Suprapubic skin (tissue), 4 donors: ENCODE data around the gene WSB2. TPM values are rescaled to one million over a fixed set of nuclear protein-coding genes. Genes with fewer than 3 reads are reported as not detected.

ENCODE experiments used
- DNase-seq, 2 donors: peaks; one replicate each; pipeline ENCODE4 v3.0.0-alpha.2; 2019; ENCODE audit warnings: low spot score in 2 of 2
- H3K27ac ChIP-seq: fragments of 200-600 bp; sonication (generic); one replicate; pipeline ENCODE4 v1.5.1; 2019
- H3K27me3 ChIP-seq: fragments of 200-600 bp; sonication (generic); one replicate; pipeline ENCODE4 v1.5.1; 2019
- H3K36me3 ChIP-seq: fragments of 200-600 bp; sonication (generic); one replicate; pipeline ENCODE4 v1.5.1; 2019
- H3K4me1 ChIP-seq: fragments of 200-600 bp; sonication (generic); one replicate; pipeline ENCODE4 v1.5.1; 2019
- H3K4me3 ChIP-seq: fragments of 200-600 bp; sonication (generic); one replicate; pipeline ENCODE4 v1.5.1; 2019; ENCODE audit warnings: mild to moderate bottlenecking
- H3K9me3 ChIP-seq: fragments of 200-600 bp; sonication (generic); one replicate; pipeline ENCODE4 v1.5.1; 2019
- EP300 ChIP-seq: sonication (generic); formaldehyde crosslinking; IDR thresholded peaks from one replicate; pipeline ENCODE4 v1.6.1; 2017; ENCODE audit warnings: antibody characterized with exemption
- POLR2A ChIP-seq, 2 donors: fragments of 450-650 bp; IDR thresholded peaks; one replicate each; pipeline ENCODE4 v1.6.1; 2017; ENCODE audit warnings: antibody characterized with exemption in 2 of 2, mild to moderate bottlenecking in 2 of 2, moderate library complexity in 2 of 2
- POLR2AphosphoS5 ChIP-seq, 3 donors: sonication (generic); formaldehyde crosslinking; IDR thresholded peaks; one replicate each; pipeline ENCODE4 v1.6.1; 2017; ENCODE audit warnings: antibody characterized with exemption in 3 of 3
- WGBS: methylation state at CpG from one replicate; pipeline ENCODE4 v1.1.5; 2018; 5-methylcytosine and 5-hydroxymethylcytosine counted together
- total RNA-seq, 4 donors: library from RNA; depleted of rRNA; stranded (reverse); fragments of >200 nt; gene quantifications; one replicate each; pipeline ENCODE4 v1.1.0, GENCODE V29; 2016
- TF ChIP-seq, protein P1 (sequence below), 2 donors: fragments of 200-600 bp in 1 of 2; fragments of 450-650 bp in 1 of 2; sonication (generic) in 1 of 2; IDR thresholded peaks; one replicate each; pipeline ENCODE4 v1.5.1; 2016 to 2019; ENCODE audit warnings: antibody characterized with exemption in 2 of 2, mild to moderate bottlenecking in 1 of 2, moderate library complexity in 1 of 2

WSB2 gene
- total RNA-seq, 4 donors from 2014 or later: 46.0 to 74.3 (median 60.7) TPM

- no peaks in the 10 kb centered on the region for H3K27me3 ChIP-seq
- H3K4me3 ChIP-seq: no peak overlapping the region
- no peak for DNase-seq
- H3K27ac ChIP-seq: no peak overlapping the region
- 79% methylated on average over 6 of the region's 6 CpGs for WGBS
- no peaks in the 10 kb centered on the region for H3K4me1 ChIP-seq
- no peak for TF ChIP-seq EP300
- TF ChIP-seq, protein P1, sequence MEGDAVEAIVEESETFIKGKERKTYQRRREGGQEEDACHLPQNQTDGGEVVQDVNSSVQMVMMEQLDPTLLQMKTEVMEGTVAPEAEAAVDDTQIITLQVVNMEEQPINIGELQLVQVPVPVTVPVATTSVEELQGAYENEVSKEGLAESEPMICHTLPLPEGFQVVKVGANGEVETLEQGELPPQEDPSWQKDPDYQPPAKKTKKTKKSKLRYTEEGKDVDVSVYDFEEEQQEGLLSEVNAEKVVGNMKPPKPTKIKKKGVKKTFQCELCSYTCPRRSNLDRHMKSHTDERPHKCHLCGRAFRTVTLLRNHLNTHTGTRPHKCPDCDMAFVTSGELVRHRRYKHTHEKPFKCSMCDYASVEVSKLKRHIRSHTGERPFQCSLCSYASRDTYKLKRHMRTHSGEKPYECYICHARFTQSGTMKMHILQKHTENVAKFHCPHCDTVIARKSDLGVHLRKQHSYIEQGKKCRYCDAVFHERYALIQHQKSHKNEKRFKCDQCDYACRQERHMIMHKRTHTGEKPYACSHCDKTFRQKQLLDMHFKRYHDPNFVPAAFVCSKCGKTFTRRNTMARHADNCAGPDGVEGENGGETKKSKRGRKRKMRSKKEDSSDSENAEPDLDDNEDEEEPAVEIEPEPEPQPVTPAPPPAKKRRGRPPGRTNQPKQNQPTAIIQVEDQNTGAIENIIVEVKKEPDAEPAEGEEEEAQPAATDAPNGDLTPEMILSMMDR (IDR thresholded peaks at IDR 0.05): no peak
- TF ChIP-seq POLR2AphosphoS5 (IDR thresholded peaks at IDR 0.05): no peak
- no peak for TF ChIP-seq POLR2A (IDR thresholded peaks at IDR 0.05)
- H3K36me3 ChIP-seq: peaks cover 100% of the 10 kb centered on the region
- no peaks in the 10 kb centered on the region for H3K9me3 ChIP-seq
Measured at GRCh38 chr12:118038137-118038536, 22.8 kb downstream of the WSB2 start.

- Histone ChIP-seq H3K4me3 (no peak overlapping the region), H3K4me1 (no peaks in the 10 kb centered on the region), H3K36me3 (peaks cover 100% of the 10 kb centered on the region), H3K27ac (no peak overlapping the region), H3K9me3 (no peaks in the 10 kb centered on the region), H3K27me3 (no peaks in the 10 kb centered on the region)
- TF ChIP-seq POLR2A (IDR thresholded peaks at IDR 0.05) (no peak), EP300 (no peak), POLR2AphosphoS5 (IDR thresholded peaks at IDR 0.05) (no peak)
- TF ChIP-seq, protein P1 (IDR thresholded peaks at IDR 0.05): no peak
- 96% methylated on average over 11 of the region's 11 CpGs for WGBS
- DNase-seq: no peak
Measured at GRCh38 chr12:118036672-118037411, 24.1 kb downstream of the WSB2 start.

- H3K9me3 ChIP-seq: no peaks in the 10 kb centered on the region
- no peak overlapping the region for H3K4me3 ChIP-seq
- H3K27me3 ChIP-seq: no peaks in the 10 kb centered on the region
- DNase-seq: no peak
- TF ChIP-seq POLR2AphosphoS5 (IDR thresholded peaks at IDR 0.05): no peak
- no peak for TF ChIP-seq EP300
- TF ChIP-seq, protein P1 (IDR thresholded peaks at IDR 0.05): no peak
- no peak for TF ChIP-seq POLR2A (IDR thresholded peaks at IDR 0.05)
- H3K36me3 ChIP-seq: peaks cover 100% of the 10 kb centered on the region
- WGBS: 78% methylated on average over 9 of the region's 9 CpGs
- no peaks in the 10 kb centered on the region for H3K4me1 ChIP-seq
- no peak overlapping the region for H3K27ac ChIP-seq
Measured at GRCh38 chr12:118035190-118036041, 25.6 kb downstream of the WSB2 start.

GRCh38 chr12:118034429-118035189, 26.4 kb downstream of the WSB2 start:
- no peak overlapping the region for H3K4me3 ChIP-seq
- no peak overlapping the region for H3K27ac ChIP-seq
- no peaks in the 10 kb centered on the region for H3K27me3 ChIP-seq
- TF ChIP-seq POLR2AphosphoS5 (IDR thresholded peaks at IDR 0.05): no peak
- TF ChIP-seq, protein P1 (IDR thresholded peaks at IDR 0.05): no peak
- TF ChIP-seq POLR2A (IDR thresholded peaks at IDR 0.05): no peak
- no peak for TF ChIP-seq EP300
- no peaks in the 10 kb centered on the region for H3K9me3 ChIP-seq
- no peaks in the 10 kb centered on the region for H3K4me1 ChIP-seq
- DNase-seq: no peak
- H3K36me3 ChIP-seq: peaks cover 98% of the 10 kb centered on the region
- 81% methylated on average over 5 of the region's 5 CpGs for WGBS
